SIG-M5 (cell line): ENCODE measurements around the gene CCDC170.

Source experiments
- DNase-seq: peaks from one replicate; lab custom pipeline; 2025; lab: John Stamatoyannopoulos, UW

The CCDC170 gene

GRCh38 chr6:151656392-151656791 lies 162.6 kb downstream of the CCDC170 start:
- DNase-seq: no peak

DNA sequence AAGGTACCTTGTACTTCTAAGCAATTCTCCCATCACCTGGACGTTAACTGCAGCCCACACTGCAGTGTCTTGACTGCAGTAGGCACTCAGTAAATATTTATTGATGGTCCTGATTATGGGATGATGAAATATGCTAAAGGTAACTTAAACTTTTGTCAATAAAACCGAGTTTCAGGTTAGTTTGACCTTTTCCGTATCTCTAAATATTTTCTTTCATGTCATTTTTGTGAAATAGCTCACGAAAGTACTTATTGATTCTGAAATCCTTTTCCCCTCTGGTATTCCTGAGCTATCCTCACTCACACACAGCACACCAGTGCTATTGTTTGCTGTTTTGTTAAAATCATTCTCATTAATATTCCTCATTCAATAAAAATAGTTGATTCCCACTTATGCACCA lies 164.3 kb downstream of the CCDC170 start:
- DNase-seq: no peak

DNA sequence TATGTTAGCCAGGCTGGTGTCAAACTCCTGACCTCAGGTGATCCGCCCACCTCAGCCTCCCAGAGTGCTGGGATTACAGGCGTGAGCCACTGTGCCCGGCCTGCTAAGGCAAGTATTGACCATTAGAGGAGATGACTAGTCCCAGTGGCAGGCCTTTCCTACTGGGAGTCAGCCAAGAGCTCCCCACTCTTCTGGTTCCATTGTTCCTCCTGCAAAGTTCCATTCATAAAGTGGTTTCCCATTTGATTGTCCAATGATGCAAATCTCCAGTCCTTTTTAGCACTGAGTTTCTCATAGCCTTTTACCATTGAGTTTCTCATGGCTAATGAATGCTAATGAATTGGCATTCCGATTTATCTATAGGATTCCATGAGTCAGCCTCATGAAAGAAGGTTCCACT lies 165.4 kb downstream of the CCDC170 start:
- DNase-seq: no peak

DNA sequence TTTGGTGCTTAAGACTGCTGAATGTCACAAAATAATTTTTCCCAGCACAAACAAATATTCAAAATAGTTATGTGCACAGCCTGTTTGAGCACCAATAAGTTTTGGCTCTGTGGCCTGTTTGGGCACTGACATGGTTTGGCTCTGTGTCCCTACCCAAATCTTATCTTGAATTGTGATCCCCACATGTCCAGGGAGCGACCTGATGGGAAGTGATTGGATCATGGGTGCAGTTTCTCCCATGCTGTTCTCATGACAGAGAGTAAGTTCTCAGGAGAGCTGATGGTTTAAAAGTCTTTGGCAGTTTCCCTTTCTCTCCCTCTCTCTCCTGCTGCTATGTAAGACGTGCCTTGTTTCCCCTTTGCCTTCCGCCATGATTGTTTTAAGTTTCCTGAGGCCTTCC lies 167.7 kb downstream of the CCDC170 start:
- DNase-seq: no peak

DNA sequence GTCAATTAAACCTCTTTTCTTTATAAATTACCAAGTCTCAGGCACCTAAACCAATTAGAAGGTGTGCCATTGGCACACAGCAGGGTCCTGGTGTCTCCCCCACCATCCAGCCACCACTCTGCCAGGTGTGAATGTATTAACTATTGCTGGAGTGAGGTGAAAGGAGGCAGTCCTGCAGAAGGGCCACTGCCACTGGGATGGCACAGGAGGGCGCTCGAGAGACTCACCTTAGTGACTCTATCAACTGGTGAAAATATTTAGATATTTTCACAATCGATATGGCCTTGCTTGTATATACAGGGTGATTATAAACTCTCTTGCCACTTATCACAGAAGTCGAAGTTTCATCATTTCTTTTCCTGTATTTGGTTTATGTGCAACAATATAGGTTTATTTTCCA lies 168.1 kb downstream of the CCDC170 start:
- DNase-seq: no peak

GRCh38 chr6:151663559-151663958 lies 169.7 kb downstream of the CCDC170 start:
- DNase-seq: no peak

GRCh38 chr6:151664390-151664789 lies 170.6 kb downstream of the CCDC170 start:
- DNase-seq: no peak

DNA sequence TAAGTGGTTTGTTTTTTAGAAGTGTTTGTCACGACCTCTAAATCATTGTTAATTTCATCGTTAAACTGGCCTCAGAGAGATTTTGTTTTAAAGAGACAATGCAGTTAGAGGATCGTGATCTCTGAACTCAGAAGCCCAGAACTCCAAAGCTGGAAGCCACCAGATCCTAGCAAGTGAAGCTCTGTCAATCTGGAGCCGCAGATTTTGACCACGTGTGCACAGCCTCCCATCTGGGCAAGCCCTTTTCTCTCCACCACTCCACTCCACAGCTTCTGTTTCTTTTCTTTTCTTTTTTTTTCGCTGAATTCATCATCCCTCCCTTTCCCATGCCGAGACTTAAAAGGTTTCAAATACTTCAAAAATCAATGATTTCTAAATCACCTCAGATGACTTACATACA lies 171.5 kb downstream of the CCDC170 start:
- DNase-seq: no peak

- DNase-seq: no peak
Observed at GRCh38 chr6:151666526-151666925, 172.7 kb downstream of the CCDC170 start.

- DNase-seq: no peak
Observed at GRCh38 chr6:151669208-151669560, 175.4 kb downstream of the CCDC170 start.

- no peak for DNase-seq
Observed at GRCh38 chr6:151670116-151670515, 176.3 kb downstream of the CCDC170 start.
